OCI-LY1 (cell line): ENCODE data around the gene GCK.

Experiments used
- CTCF ChIP-seq: fragments of 200-600 bp; sonication (generic), shearing (Covaris generic); IDR thresholded peaks from 2 replicates; pipeline ENCODE4 v1.5.1; 2017; ENCODE audit warnings: mild to moderate bottlenecking, antibody characterized with exemption, low read length, moderate library complexity, mixed read lengths
- EZH2 ChIP-seq: fragments of 200-600 bp; sonication (generic), shearing (Covaris generic); IDR thresholded peaks from 2 replicates; pipeline ENCODE4 v1.8.0; 2017; ENCODE audit warnings: borderline replicate concordance, mixed run types, mild to moderate bottlenecking, antibody characterized with exemption, low read length, moderate library complexity, mixed read lengths

- no peak for TF ChIP-seq CTCF
- no peak for TF ChIP-seq EZH2
Observed at GRCh38 chr7:44220358-44221112, 31.3 kb upstream of the GCK start.
